ENCODE measurements around the gene CALHM3.

GRCh38 chr10:103457176-103457712 is 21.8 kb downstream of the CALHM3 start:
- TF ChIP-seq, protein P1, sequence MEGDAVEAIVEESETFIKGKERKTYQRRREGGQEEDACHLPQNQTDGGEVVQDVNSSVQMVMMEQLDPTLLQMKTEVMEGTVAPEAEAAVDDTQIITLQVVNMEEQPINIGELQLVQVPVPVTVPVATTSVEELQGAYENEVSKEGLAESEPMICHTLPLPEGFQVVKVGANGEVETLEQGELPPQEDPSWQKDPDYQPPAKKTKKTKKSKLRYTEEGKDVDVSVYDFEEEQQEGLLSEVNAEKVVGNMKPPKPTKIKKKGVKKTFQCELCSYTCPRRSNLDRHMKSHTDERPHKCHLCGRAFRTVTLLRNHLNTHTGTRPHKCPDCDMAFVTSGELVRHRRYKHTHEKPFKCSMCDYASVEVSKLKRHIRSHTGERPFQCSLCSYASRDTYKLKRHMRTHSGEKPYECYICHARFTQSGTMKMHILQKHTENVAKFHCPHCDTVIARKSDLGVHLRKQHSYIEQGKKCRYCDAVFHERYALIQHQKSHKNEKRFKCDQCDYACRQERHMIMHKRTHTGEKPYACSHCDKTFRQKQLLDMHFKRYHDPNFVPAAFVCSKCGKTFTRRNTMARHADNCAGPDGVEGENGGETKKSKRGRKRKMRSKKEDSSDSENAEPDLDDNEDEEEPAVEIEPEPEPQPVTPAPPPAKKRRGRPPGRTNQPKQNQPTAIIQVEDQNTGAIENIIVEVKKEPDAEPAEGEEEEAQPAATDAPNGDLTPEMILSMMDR (conservative IDR thresholded peaks at IDR 0.05; ENCODE audit: low read depth in 2 of 2) = no peak
- TF ChIP-seq, protein P2, sequence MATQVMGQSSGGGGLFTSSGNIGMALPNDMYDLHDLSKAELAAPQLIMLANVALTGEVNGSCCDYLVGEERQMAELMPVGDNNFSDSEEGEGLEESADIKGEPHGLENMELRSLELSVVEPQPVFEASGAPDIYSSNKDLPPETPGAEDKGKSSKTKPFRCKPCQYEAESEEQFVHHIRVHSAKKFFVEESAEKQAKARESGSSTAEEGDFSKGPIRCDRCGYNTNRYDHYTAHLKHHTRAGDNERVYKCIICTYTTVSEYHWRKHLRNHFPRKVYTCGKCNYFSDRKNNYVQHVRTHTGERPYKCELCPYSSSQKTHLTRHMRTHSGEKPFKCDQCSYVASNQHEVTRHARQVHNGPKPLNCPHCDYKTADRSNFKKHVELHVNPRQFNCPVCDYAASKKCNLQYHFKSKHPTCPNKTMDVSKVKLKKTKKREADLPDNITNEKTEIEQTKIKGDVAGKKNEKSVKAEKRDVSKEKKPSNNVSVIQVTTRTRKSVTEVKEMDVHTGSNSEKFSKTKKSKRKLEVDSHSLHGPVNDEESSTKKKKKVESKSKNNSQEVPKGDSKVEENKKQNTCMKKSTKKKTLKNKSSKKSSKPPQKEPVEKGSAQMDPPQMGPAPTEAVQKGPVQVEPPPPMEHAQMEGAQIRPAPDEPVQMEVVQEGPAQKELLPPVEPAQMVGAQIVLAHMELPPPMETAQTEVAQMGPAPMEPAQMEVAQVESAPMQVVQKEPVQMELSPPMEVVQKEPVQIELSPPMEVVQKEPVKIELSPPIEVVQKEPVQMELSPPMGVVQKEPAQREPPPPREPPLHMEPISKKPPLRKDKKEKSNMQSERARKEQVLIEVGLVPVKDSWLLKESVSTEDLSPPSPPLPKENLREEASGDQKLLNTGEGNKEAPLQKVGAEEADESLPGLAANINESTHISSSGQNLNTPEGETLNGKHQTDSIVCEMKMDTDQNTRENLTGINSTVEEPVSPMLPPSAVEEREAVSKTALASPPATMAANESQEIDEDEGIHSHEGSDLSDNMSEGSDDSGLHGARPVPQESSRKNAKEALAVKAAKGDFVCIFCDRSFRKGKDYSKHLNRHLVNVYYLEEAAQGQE (IDR thresholded peaks at IDR 0.05; ENCODE audit: unreplicated experiment) = no peak
- no peak for TF ChIP-seq NANOG (IDR thresholded peaks at IDR 0.05; ENCODE audit: borderline replicate concordance)
- no peak for TF ChIP-seq EZH2phosphoT487 (IDR thresholded peaks at IDR 0.05; ENCODE audit: unreplicated experiment)
- TF ChIP-seq EZH2 (IDR thresholded peaks at IDR 0.05; ENCODE audit: low read depth, unreplicated experiment) = no peak
- no peak for TF ChIP-seq ZNF331 (CRISPR knock-in tag; IDR thresholded peaks at IDR 0.05; ENCODE audit: low read depth)
- no peak for TF ChIP-seq POLR2AphosphoS5 (IDR thresholded peaks at IDR 0.05; ENCODE audit: low read depth)
- no peak for TF ChIP-seq ZNF114 (CRISPR knock-in tag; IDR thresholded peaks at IDR 0.05)
- TF ChIP-seq STAT1 (IDR thresholded peaks at IDR 0.05; ENCODE audit: unreplicated experiment) = no peak
- no peak for TF ChIP-seq CREB1 (CRISPR knock-in tag; IDR thresholded peaks at IDR 0.05; ENCODE audit: low read depth)
- TF ChIP-seq JUNB (IDR thresholded peaks at IDR 0.05; ENCODE audit: unreplicated experiment) = no peak

Data from GM23338 (cell line).